ENCODE measurements around the gene MACROD2.

The MACROD2 gene

GRCh38 chr20:14816471-14816870, 821.2 kb downstream of the MACROD2 start:
- DNase-seq (ENCODE audit: low read depth) = no peak

- DNase-seq (ENCODE audit: low read depth) = no peak
These were observed 821.8 kb downstream of the MACROD2 start for GRCh38 chr20:14817101-14817500.

GRCh38 chr20:14820771-14821170, 825.5 kb downstream of the MACROD2 start:
- no peak for DNase-seq (ENCODE audit: low read depth)

- DNase-seq (ENCODE audit: low read depth) = no peak
These were observed 825.9 kb downstream of the MACROD2 start for GRCh38 chr20:14821251-14821650.

GRCh38 chr20:14824996-14825395, 829.7 kb downstream of the MACROD2 start:
- DNase-seq (ENCODE audit: low read depth) = no peak

GRCh38 chr20:14826543-14827313, 831.4 kb downstream of the MACROD2 start:
- DNase-seq (ENCODE audit: low read depth) = no peak

- no peak for DNase-seq (ENCODE audit: low read depth)
These were observed 833.1 kb downstream of the MACROD2 start for GRCh38 chr20:14828459-14828858.

- DNase-seq (ENCODE audit: low read depth) = no peak
These were observed 834.6 kb downstream of the MACROD2 start for GRCh38 chr20:14829906-14830305.

- no peak for DNase-seq (ENCODE audit: low read depth)
These were observed 835.1 kb downstream of the MACROD2 start for GRCh38 chr20:14830466-14830865.

GRCh38 chr20:14830899-14831298, 835.6 kb downstream of the MACROD2 start:
- no peak for DNase-seq (ENCODE audit: low read depth)

- DNase-seq (ENCODE audit: low read depth) = no peak
These were observed 837.3 kb downstream of the MACROD2 start for GRCh38 chr20:14832630-14833029.

- no peak for DNase-seq (ENCODE audit: low read depth)
These were observed 843.6 kb downstream of the MACROD2 start for GRCh38 chr20:14838663-14839628.

GRCh38 chr20:14845199-14846160, 850.2 kb downstream of the MACROD2 start:
- DNase-seq (ENCODE audit: low read depth) = no peak

- DNase-seq (ENCODE audit: low read depth) = no peak
These were observed 853.5 kb downstream of the MACROD2 start for GRCh38 chr20:14848806-14849205.

- no peak for DNase-seq (ENCODE audit: low read depth)
These were observed 857.8 kb downstream of the MACROD2 start for GRCh38 chr20:14853079-14853478.

- no peak for DNase-seq (ENCODE audit: low read depth)
These were observed 859.9 kb downstream of the MACROD2 start for GRCh38 chr20:14855171-14855570.

GRCh38 chr20:14859627-14860026, 864.3 kb downstream of the MACROD2 start:
- no peak for DNase-seq (ENCODE audit: low read depth)

GRCh38 chr20:14860410-14860814, 865.1 kb downstream of the MACROD2 start:
- no peak for DNase-seq (ENCODE audit: low read depth)

- no peak for DNase-seq (ENCODE audit: low read depth)
These were observed 865.8 kb downstream of the MACROD2 start for GRCh38 chr20:14861028-14861699.

GRCh38 chr20:14865169-14865568, 869.9 kb downstream of the MACROD2 start:
- no peak for DNase-seq (ENCODE audit: low read depth)

- DNase-seq (ENCODE audit: low read depth) = no peak
These were observed 870.4 kb downstream of the MACROD2 start for GRCh38 chr20:14865731-14866130.

All from stimulated activated CD8-positive, alpha-beta memory T cell treated with anti-CD3 and anti-CD28 coated beads, Interleukin-12 subunit alpha, Interleukin-12 subunit beta, amount 100 ng/mL, for 1 hour (primary cell).